Calu3 (cell line): ENCODE data around the gene WDR82. TPM values are rescaled to one million over a fixed set of nuclear protein-coding genes. Genes with fewer than 3 reads are reported as not detected.
A peak's percentile ranks its signal among the peaks of the same experiment; 100 is the strongest.

Source experiments
- BruUV-seq: library from RNA; stranded (reverse); fragments of 400-500 nt; replicated peaks from 2 replicates; lab custom pipeline; 2021; lab: Mats Ljungman, UMichigan
- CTCF ChIA-PET: fragments of 300-600 bp; sonication (Branson Sonifier 250); formaldehyde crosslinking; loops from one replicate; lab custom pipeline; 2022; ENCODE audit warnings: antibody characterized with exemption; lab: Charles Lee
- DNase-seq: peaks from one replicate; pipeline ENCODE4 v3.0.0; 2022
- H3K27ac Mint-ChIP-seq: one replicate; pipeline ENCODE4 v1.8.0; 2022; ENCODE audit warnings: mixed read lengths; ENCODE audit not compliant: unreplicated experiment
- H3K27me3 Mint-ChIP-seq: one replicate; pipeline ENCODE4 v1.8.0; 2022; ENCODE audit warnings: mixed read lengths; ENCODE audit not compliant: unreplicated experiment
- H3K36me3 Mint-ChIP-seq: one replicate; pipeline ENCODE4 v1.8.0; 2022; ENCODE audit warnings: mild to moderate bottlenecking, moderate library complexity, mixed read lengths; ENCODE audit not compliant: insufficient read depth, unreplicated experiment
- H3K4me1 Mint-ChIP-seq: one replicate; pipeline ENCODE4 v1.8.0; 2022; ENCODE audit warnings: mild to moderate bottlenecking, low read depth, mixed read lengths; ENCODE audit not compliant: unreplicated experiment
- H3K4me3 Mint-ChIP-seq: one replicate; pipeline ENCODE4 v1.8.0; 2022; ENCODE audit warnings: mild to moderate bottlenecking, low read depth, moderate library complexity, mixed read lengths; ENCODE audit not compliant: unreplicated experiment
- H3K9me3 Mint-ChIP-seq: one replicate; pipeline ENCODE4 v1.8.0; 2022; ENCODE audit warnings: low read depth, mixed read lengths; ENCODE audit not compliant: unreplicated experiment
- CTCF ChIP-seq: fragments of 200-600 bp; IDR thresholded peaks from one replicate; pipeline ENCODE4 v1.8.0; 2022; ENCODE audit warnings: antibody characterized with exemption; ENCODE audit not compliant: unreplicated experiment
- intact Hi-C: fragments of 100-400 bp; cut with micrococcal nuclease; formaldehyde crosslinking; loops from one replicate; pipeline ENCODE4 v1.10.0; 2022; ENCODE audit not compliant: unreplicated experiment
- total RNA-seq: library from RNA; stranded (reverse); gene quantifications from 2 replicates; pipeline ENCODE4 v1.2.3, GENCODE V29; 2022

Gene WDR82
- total RNA-seq, 1 experiment from 2014 or later, result 59.7 TPM

GRCh38 chr3:52246728-52247408 lies 31.6 kb downstream of the WDR82 start:
- H3K9me3 Mint-ChIP-seq, result no peaks in the 10 kb centered on the region
- DNase-seq, result no peak
- H3K36me3 Mint-ChIP-seq, result peaks cover 41% of the 10 kb centered on the region
- H3K27me3 Mint-ChIP-seq, result no peaks in the 10 kb centered on the region
- BruUV-seq, result TSS peak; percentile 21
- CTCF ChIA-PET, result no interaction called here
- no peak for TF ChIP-seq CTCF
- H3K4me3 Mint-ChIP-seq, result peak overlapping the region; percentile 49
- H3K27ac Mint-ChIP-seq, result peak overlapping the region; percentile 24
- H3K4me1 Mint-ChIP-seq, result no peaks in the 10 kb centered on the region
- intact Hi-C loops, result no loop called here

GRCh38 chr3:52246264-52246620 lies 32.2 kb downstream of the WDR82 start:
- Mint-ChIP-seq H3K27ac (no peak overlapping the region), H3K36me3 (peaks cover 47% of the 10 kb centered on the region), H3K27me3 (no peaks in the 10 kb centered on the region), H3K9me3 (no peaks in the 10 kb centered on the region), H3K4me3 (peak overlapping the region; percentile 49), H3K4me1 (peaks cover under 1% of the 10 kb centered on the region)
- TF ChIP-seq CTCF, result no peak
- intact Hi-C loops, result no loop called here
- BruUV-seq, result no TSS peak
- DNase-seq, result no peak
- CTCF ChIA-PET, result interaction anchor here (0.6 kb wide), 1 partner anchor 253 kb away, joined by 3 read pairs; no protein-coding TSS in a partner anchor

DNA sequence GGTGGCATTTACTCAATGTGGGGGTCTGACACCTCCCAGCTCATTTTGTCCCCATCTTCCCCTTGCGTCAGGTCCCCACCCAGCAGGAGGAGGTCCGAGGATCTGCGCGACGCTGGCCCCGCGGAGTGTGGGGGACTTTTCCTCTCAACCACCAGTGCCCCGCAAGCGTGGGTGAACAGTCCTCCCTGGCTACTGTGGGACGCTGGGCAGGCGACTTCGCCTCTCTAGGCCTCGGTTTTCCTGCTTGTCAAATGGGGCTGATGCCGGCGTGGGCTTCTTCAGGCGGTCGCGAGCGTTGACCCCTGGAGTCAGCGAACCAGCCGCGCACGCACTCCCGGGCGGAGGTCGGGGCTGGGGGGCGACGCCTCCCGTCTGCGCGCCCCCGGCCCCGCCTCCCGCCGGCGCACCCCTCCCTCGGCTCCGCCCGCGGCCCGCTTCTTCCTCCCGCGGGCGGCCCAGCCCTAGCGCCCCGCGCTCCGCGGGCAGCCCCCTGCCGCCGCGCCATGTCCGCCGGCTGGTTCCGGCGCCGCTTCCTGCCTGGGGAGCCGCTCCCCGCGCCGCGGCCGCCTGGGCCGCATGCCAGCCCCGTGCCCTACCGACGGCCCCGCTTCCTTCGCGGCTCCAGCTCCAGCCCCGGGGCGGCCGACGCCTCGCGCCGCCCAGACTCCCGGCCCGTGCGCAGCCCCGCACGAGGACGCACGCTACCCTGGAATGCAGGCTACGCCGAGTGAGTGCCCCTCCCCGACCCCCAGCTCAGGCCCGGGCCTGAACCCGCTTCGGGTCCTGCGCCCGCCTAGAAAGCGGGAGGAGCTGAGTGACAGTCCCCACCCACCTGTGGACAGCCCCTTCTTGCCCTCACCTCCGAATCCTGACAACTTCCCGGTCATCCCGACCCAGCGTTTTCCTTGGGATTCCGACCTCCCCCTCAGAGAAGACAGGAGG lies 32.9 kb downstream of the WDR82 start, which contains the start of gene PPM1M:
TSS of gene PPM1M (plus strand) at position 438 of the 942 bp plus-strand sequence. CDS start at position 504, 66 bp downstream.
- Mint-ChIP-seq H3K27ac (no peak within 1 kb of the TSS), H3K36me3 (peaks cover 45% of the 10 kb centered on the region), H3K4me1 (peaks cover 7% of the 10 kb centered on the region), H3K4me3 (peak within 1 kb of the TSS; percentile 49), H3K9me3 (no peaks in the 10 kb centered on the region), H3K27me3 (no peaks in the 10 kb centered on the region)
- no peak for TF ChIP-seq CTCF
- peak; percentile 58 for DNase-seq
- BruUV-seq, result no TSS peak
- intact Hi-C loops, result no loop called here
- CTCF ChIA-PET, result interaction anchor here (0.6 kb wide), 1 partner anchor 254 kb away, joined by 3 read pairs; no protein-coding TSS in a partner anchor

DNA sequence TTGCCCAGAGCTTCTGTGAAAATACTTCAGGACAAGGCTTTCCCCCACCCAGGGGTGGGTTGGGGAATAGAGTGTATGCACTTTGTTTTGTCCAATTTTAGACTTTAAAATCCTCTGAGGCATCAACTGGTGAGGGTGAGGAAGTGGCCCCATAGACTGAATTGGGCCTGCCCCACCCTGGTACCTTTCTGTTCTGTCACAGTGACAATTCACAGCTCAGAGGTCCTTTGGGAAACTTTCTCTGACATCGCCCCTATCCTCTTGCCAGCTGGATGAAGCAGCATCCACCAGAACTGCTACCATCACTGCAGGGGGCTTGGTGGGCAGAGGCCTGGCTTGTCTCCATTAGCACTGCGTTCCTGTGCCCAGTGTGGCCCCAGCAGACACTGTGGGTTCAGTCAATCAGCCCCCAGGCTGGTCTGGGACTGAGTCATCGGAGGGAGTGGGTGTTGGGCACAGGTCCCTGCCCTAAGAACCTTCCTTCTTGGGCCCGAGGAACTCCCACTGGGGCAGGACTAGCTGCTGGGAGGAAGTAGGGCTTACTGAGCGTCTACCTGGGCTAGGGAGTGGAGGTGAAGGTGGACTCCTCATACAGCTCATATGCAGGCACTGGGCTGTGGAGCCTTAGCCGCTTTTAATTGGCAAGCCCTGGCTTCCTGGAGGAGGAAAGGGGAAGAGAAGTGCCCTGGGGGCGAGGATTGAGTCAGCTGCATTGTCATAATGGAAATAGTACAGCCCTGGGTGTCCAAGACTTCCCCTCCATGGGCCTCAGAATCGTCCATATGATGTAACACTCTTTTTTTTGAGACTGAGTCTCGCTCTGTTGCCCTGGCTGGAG lies 34.4 kb downstream of the WDR82 start:
- peak; percentile 52 for DNase-seq
- TF ChIP-seq CTCF, result no peak
- Mint-ChIP-seq H3K4me3 (peak overlapping the region; percentile 26), H3K9me3 (no peaks in the 10 kb centered on the region), H3K36me3 (peaks cover 51% of the 10 kb centered on the region), H3K27ac (peak overlapping the region; percentile 41), H3K27me3 (no peaks in the 10 kb centered on the region), H3K4me1 (peaks cover 22% of the 10 kb centered on the region)
- CTCF ChIA-PET, result interaction anchor here (0.6 kb wide), 1 partner anchor 145 kb away, joined by 4 read pairs; no protein-coding TSS in a partner anchor
- BruUV-seq, result no TSS peak
- intact Hi-C loops, result no loop called here
